Transverse colon (tissue), 4 donors: ENCODE measurements around the gene FKBP1A. TPM values are rescaled to one million over a fixed set of nuclear protein-coding genes. Genes with fewer than 3 reads are reported as not detected.

ENCODE experiments used
- DNase-seq: peaks from one replicate; pipeline ENCODE4 v3.0.0-alpha.2; 2019
- H3K27ac ChIP-seq, 4 donors: fragments of 200-600 bp; sonication (generic); 2 replicates each; pipeline ENCODE4 v1.5.1; 2016 to 2018; ENCODE audit warnings: inconsistent platforms in 4 of 4
- H3K27me3 ChIP-seq: fragments of 200-600 bp; sonication (generic); 2 replicates; pipeline ENCODE4 v1.5.1; 2017; ENCODE audit warnings: inconsistent platforms
- H3K36me3 ChIP-seq, 4 donors: fragments of 200-600 bp; sonication (generic); 2 replicates each; pipeline ENCODE4 v1.5.1; 2017 to 2019; ENCODE audit warnings: inconsistent platforms in 4 of 4
- H3K4me1 ChIP-seq, 4 donors: fragments of 200-600 bp; sonication (generic); 2 replicates each; pipeline ENCODE4 v1.5.1; 2017 to 2020; ENCODE audit warnings: inconsistent platforms in 4 of 4
- H3K4me3 ChIP-seq, 4 donors: fragments of 200-600 bp; sonication (generic); 1 replicate in 1 of 4; 2 replicates in 3 of 4; pipeline versions ENCODE4 v1.5.1 to v1.6.1; 2017 to 2019; ENCODE audit warnings: inconsistent platforms in 4 of 4
- H3K9me3 ChIP-seq, 2 donors: fragments of 200-600 bp; sonication (generic); 2 replicates each; pipeline ENCODE4 v1.5.1; 2017 to 2019; ENCODE audit warnings: inconsistent platforms in 2 of 2
- EP300 ChIP-seq: sonication (generic); formaldehyde crosslinking; IDR thresholded peaks from one replicate; pipeline ENCODE4 v1.6.1; 2017; ENCODE audit warnings: antibody characterized with exemption, low read depth
- POLR2A ChIP-seq: fragments of 450-650 bp; IDR thresholded peaks from one replicate; pipeline ENCODE4 v1.6.1; 2016; ENCODE audit warnings: antibody characterized with exemption, mild to moderate bottlenecking, moderate library complexity
- POLR2AphosphoS5 ChIP-seq, 3 donors: sonication (generic); formaldehyde crosslinking; IDR thresholded peaks; one replicate each; pipeline ENCODE4 v1.6.1; 2016; ENCODE audit warnings: antibody characterized with exemption in 3 of 3
- WGBS, 2 donors: methylation state at CpG; one replicate each; pipeline ENCODE4 v1.1.5; 2018; ENCODE audit warnings: low coverage in 1 of 2; 5-methylcytosine and 5-hydroxymethylcytosine counted together
- in situ Hi-C, 4 donors: fragments of 200-750 bp; cut with MboI; loops; one replicate each; pipeline versions ENCODE4 v1.15.0 to v1.15.1; 2017; ENCODE audit warnings: low sequenced_read_pairs in 3 of 4, low pct_ligation_motif_present in 1 of 4, low pct_unique_long_range_greater_than_20kb in 1 of 4
- intact Hi-C: fragments of 100-400 bp; cut with DNase I; formaldehyde crosslinking; loops from one replicate; pipeline ENCODE4 v1.15.1; 2023; ENCODE audit warnings: low total_unique reads
- total RNA-seq, 4 donors: library from RNA; depleted of rRNA; stranded (reverse); fragments of >200 nt; gene quantifications; one replicate each; pipeline ENCODE4 v1.1.0, GENCODE V29; 2016
- TF ChIP-seq, protein P1 (sequence below), 5 experiments: fragments of 200-600 bp in 3 of 5; fragments of 450-650 bp in 2 of 5; sonication (generic) in 3 of 5; IDR thresholded peaks; 1 replicate in 2 of 5; 2 replicates in 3 of 5; pipeline ENCODE4 v1.5.1; 2016 to 2017; ENCODE audit warnings: antibody characterized with exemption in 5 of 5, inconsistent platforms in 3 of 5, mild to moderate bottlenecking in 2 of 5, moderate library complexity in 1 of 5

Gene FKBP1A
- total RNA-seq, 4 donors from 2014 or later, result 120 to 202 (median 144) TPM

DNA sequence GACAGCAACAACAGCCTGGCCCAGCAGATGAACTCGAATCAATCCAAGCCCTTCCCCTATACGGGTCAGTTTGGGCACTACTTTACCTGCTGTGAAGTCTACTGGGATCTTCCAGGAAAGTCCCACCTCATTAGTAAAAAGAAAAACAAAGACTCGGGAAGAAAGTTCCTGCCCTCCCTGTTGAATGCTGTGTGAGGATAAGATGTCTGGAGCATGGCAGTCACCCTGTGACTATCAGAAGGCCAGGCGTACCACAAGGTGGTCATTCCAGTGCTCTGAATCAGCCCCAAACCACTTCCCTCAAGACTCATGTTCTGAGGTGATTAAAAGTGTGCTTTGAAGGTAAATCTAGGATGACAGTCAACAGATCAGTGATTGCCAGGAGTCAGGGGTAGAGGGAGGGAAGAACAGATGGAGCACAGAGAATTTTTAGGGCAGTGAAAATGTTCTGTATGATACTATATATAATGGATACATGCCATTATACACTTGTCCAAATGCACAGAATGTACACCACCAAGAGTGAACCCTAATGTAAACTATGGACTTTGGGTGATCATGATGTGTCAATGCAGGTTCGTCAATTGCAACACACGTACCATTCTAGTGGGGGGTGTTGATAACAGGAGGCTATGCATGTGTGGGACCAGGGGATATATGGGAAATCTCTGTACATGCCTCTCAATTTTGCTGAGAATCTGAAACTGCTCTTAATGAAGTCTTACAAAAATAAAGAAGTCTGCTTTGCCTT lies 14.7 kb downstream of the FKBP1A start:
- no peak overlapping the region for H3K27ac ChIP-seq
- no peak for TF ChIP-seq POLR2A
- no peak for TF ChIP-seq EP300
- TF ChIP-seq, protein P1, sequence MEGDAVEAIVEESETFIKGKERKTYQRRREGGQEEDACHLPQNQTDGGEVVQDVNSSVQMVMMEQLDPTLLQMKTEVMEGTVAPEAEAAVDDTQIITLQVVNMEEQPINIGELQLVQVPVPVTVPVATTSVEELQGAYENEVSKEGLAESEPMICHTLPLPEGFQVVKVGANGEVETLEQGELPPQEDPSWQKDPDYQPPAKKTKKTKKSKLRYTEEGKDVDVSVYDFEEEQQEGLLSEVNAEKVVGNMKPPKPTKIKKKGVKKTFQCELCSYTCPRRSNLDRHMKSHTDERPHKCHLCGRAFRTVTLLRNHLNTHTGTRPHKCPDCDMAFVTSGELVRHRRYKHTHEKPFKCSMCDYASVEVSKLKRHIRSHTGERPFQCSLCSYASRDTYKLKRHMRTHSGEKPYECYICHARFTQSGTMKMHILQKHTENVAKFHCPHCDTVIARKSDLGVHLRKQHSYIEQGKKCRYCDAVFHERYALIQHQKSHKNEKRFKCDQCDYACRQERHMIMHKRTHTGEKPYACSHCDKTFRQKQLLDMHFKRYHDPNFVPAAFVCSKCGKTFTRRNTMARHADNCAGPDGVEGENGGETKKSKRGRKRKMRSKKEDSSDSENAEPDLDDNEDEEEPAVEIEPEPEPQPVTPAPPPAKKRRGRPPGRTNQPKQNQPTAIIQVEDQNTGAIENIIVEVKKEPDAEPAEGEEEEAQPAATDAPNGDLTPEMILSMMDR (IDR thresholded peaks at IDR 0.05), result no peak
- no peak for TF ChIP-seq POLR2AphosphoS5 (IDR thresholded peaks at IDR 0.05)
- DNase-seq, result no peak
- in situ Hi-C loops, result no loop called here
- no peaks in the 10 kb centered on the region for H3K27me3 ChIP-seq
- no peak overlapping the region for H3K4me3 ChIP-seq
- 82 to 90% methylated on average over 2 to 6 of the region's 6 CpGs for WGBS, 2 donors
- peaks cover 11 to 87% (median 54%) of the 10 kb centered on the region in 4 donors for H3K4me1 ChIP-seq
- H3K9me3 ChIP-seq, result no peaks in the 10 kb centered on the region
- intact Hi-C loops, result no loop called here
- peaks cover 0 to 6% (median 0%) of the 10 kb centered on the region in 4 donors for H3K36me3 ChIP-seq

DNA sequence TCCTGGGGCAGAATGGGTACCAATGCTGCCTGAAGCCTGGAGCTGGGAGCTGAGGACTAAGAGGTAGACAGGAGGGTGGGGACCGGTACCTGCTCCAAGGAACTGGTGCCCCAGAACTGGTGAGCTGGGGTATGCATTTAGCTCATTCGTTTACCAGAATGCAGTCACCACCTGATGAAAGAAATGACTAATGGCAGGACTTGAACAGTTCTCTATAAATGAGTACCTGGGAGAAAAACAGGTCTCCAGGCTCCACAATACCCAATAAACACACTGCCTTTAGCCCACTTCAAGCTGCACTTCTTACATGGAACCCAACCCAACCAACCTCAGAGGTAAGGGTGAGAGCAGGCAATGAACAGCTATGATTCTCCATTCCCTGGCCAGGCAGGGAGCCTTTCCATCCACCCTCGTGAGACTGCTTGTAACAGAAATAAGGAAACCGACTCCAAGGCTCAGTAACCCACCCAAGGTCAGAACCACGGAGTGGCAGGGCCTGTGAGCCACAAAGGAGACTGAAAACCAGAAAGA lies 15.4 kb downstream of the FKBP1A start:
- DNase-seq, result no peak
- Histone ChIP-seq H3K4me3 (no peak overlapping the region), H3K36me3 (peaks cover 0 to 12% (median 0%) of the 10 kb centered on the region in 4 donors), H3K9me3 (no peaks in the 10 kb centered on the region), H3K27me3 (no peaks in the 10 kb centered on the region), H3K27ac (peak overlapping the region in 1 of 4 donors; percentile 2), H3K4me1 (peaks cover 7 to 79% (median 46%) of the 10 kb centered on the region in 4 donors)
- TF ChIP-seq, protein P1 (IDR thresholded peaks at IDR 0.05), result no peak
- TF ChIP-seq POLR2AphosphoS5 (IDR thresholded peaks at IDR 0.05) (no peak), POLR2A (no peak), EP300 (no peak)
- in situ Hi-C loops (no loop called here), intact Hi-C loops (no loop called here)
- 62 to 80% methylated on average over 1 to 5 of the region's 5 CpGs for WGBS, 2 donors

DNA sequence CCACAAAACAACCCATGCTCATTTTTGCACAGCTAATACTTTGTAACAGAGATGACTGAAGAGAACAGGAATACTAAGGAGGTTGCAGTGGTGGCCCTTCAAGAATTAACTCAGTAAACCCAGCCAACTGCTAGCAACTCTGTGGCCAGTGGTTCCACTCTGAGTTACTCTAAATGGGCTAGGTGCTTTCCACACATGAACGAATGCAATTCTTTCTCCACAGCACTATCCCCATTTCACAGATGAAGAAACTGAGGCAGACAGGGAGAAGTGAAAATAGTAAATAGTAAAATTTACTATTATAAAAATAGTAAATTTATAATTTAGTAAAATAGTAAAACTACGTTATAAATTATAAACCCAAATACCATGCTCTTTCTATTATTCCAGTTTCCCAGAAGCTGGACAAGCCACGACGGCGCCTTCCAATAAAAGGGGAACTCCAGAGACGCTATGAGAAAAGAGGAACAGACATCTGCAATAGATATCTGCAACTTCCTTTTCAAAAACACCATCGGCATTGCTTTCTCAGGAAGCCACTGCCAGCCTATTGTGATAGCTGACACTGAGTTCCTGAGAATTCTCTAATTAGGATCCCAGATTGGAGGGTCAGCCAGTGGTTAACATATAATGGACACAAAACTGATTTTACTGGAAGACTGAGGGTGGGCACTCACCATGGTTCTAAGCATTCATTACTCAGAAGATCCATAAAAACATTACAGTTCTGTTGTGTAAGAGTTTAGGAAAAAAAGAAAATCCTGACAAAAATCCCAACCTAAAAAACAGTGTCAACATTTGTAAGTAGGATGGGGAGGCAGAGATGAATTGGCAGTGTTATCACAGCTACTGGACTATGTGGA lies 16.2 kb downstream of the FKBP1A start:
- intact Hi-C loops (no loop called here), in situ Hi-C loops (no loop called here)
- no peak for DNase-seq
- TF ChIP-seq POLR2AphosphoS5 (IDR thresholded peaks at IDR 0.05), result no peak
- TF ChIP-seq POLR2A, result no peak
- TF ChIP-seq EP300, result no peak
- TF ChIP-seq, protein P1 (IDR thresholded peaks at IDR 0.05), result no peak
- WGBS, 2 donors, result 66 to 67% methylated on average over 7 of the region's 7 CpGs
- no peaks in the 10 kb centered on the region for H3K9me3 ChIP-seq
- H3K36me3 ChIP-seq, result peaks cover 0 to 12% (median 0%) of the 10 kb centered on the region in 4 donors
- H3K4me1 ChIP-seq, result peaks cover 3 to 74% (median 39%) of the 10 kb centered on the region in 4 donors
- H3K27me3 ChIP-seq, result no peaks in the 10 kb centered on the region
- no peak overlapping the region for H3K4me3 ChIP-seq
- peak overlapping the region in 2 of 4 donors; percentile 2 to 16 for H3K27ac ChIP-seq

DNA sequence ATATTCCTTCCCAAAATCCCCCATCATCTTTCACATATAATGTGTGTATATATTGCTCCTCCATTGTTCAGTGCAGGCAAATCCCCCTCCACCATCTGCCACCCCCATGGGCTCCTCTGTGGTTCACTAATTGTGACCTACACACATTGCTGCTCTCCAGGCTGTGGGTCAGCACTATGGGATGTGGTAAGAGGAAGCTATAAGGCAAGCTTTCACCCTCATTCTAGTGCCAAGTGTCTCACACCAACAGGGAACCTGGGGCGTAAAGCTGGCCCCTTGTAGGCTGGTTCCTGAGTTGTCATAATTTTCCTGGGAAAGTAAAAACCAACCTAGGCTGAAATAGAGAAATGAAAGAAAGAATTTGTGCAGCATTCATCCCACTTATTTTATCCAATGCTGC lies 16.8 kb downstream of the FKBP1A start:
- TF ChIP-seq POLR2A (no peak), POLR2AphosphoS5 (IDR thresholded peaks at IDR 0.05) (no peak), EP300 (no peak)
- TF ChIP-seq, protein P1 (IDR thresholded peaks at IDR 0.05), result no peak
- 73 to 80% methylated on average over 1 of the region's 1 CpG for WGBS, 2 donors
- in situ Hi-C loops (no loop called here), intact Hi-C loops (no loop called here)
- Histone ChIP-seq H3K36me3 (peaks cover 0 to 12% (median 0%) of the 10 kb centered on the region in 4 donors), H3K4me1 (peaks cover 0 to 74% (median 41%) of the 10 kb centered on the region in 4 donors), H3K27me3 (no peaks in the 10 kb centered on the region), H3K4me3 (no peak overlapping the region), H3K9me3 (no peaks in the 10 kb centered on the region), H3K27ac (peak overlapping the region in 1 of 4 donors; percentile 16)
- DNase-seq, result no peak
